ENCODE measurements around the gene PCDHGB4.
"Not testable (repeated sequence)": the region's sequence is repeated elsewhere in the genome, so short reads cannot be mapped to it uniquely, and the experiment has no call there.

Gene PCDHGB4

DNA sequence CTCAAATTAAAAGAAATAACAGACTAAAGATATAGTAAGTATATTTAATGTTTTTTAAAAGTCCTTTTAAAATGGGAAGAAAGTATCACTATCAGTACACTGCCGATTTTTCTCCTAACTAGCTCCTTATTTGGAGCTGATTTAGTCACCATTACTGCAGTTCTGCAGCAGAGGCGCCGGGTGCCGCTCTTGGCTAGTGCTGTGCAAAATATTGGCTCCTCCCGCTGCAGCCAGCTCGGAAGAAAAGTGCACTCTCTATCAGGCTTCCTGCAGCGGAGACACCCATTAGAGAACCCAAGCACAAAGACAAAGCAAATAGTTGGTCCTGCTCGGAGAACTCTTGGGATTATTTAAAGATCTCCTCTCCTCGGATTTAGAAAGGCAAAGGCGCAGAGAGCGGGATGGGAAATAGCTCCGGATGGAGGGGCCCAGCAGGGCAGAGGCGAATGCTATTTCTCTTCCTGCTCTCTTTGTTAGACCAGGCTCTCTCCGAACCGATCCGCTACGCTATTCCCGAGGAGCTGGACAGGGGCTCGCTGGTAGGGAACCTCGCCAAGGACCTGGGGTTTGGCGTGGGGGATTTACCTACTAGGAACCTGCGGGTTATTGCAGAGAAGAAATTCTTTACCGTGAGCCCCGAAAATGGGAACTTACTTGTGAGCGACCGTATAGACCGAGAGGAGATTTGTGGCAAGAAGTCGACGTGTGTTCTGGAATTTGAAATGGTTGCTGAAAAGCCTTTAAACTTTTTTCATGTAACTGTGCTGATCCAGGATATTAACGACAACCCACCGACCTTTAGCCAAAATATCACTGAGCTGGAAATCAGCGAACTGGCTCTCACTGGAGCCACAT lies 17.3 kb upstream of the PCDHGB4 start, which contains the start of gene PCDHGB3:
TSS of gene PCDHGB3 (plus strand) at position 249 of the 855 bp plus-strand sequence. CDS start at position 402, 153 bp downstream.
- peak; percentile 64 for DNase-seq (ENCODE audit: low read depth)
- peak; percentile 59 for TF ChIP-seq CTCF (conservative IDR thresholded peaks at IDR 0.05; ENCODE audit: low read depth, low read length)
- H3K4me3 ChIP-seq (ENCODE audit: low read depth, low read length): peak within 1 kb of the TSS; percentile 37

GRCh38 chr5:141371572-141372475 lies 15.7 kb upstream of the PCDHGB4 start:
- TF ChIP-seq CTCF (conservative IDR thresholded peaks at IDR 0.05; ENCODE audit: low read depth, low read length): no peak
- no peak overlapping the region for H3K4me3 ChIP-seq (ENCODE audit: low read depth, low read length)
- DNase-seq (ENCODE audit: low read depth): no peak

DNA sequence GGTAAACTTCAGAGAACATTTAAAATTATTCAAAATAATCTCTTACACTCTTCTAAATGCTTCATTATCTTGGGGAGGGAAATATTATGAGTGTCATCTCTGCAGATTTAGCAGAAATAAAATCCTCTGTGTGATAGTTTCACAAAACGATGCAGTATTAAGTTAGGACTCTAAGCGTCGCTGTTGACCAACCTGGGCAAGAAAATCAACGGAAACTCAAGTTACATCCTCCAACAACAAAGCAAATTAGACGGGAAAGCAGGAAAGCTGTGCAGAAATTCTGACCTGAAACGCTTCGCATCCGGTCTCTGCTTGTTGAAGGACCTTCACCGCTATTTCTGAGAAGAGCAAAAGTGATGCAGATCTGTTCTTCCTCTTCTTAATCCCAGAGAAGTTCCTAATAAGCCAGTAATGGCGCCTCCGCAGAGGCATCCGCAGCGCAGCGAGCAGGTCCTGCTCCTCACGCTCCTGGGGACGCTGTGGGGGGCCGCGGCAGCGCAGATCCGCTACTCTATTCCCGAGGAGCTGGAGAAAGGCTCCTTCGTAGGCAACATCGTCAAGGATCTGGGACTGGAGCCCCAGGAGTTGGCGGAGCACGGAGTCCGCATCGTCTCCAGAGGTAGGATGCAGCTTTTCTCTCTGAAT lies 13.7 kb upstream of the PCDHGB4 start, which contains the start of gene PCDHGA6:
TSS of gene PCDHGA6 (plus strand) at position 219 of the 645 bp plus-strand sequence. CDS start at position 412, 193 bp downstream.
- peak; percentile 58 for TF ChIP-seq CTCF (conservative IDR thresholded peaks at IDR 0.05; ENCODE audit: low read depth, low read length)
- peak; percentile 50 for DNase-seq (ENCODE audit: low read depth)
- peak within 1 kb of the TSS; percentile 32 for H3K4me3 ChIP-seq (ENCODE audit: low read depth, low read length)

GRCh38 chr5:141374627-141375026 lies 12.9 kb upstream of the PCDHGB4 start:
- no peak for DNase-seq (ENCODE audit: low read depth)
- no peak overlapping the region for H3K4me3 ChIP-seq (ENCODE audit: low read depth, low read length)
- TF ChIP-seq CTCF (conservative IDR thresholded peaks at IDR 0.05; ENCODE audit: low read depth, low read length): no peak

DNA sequence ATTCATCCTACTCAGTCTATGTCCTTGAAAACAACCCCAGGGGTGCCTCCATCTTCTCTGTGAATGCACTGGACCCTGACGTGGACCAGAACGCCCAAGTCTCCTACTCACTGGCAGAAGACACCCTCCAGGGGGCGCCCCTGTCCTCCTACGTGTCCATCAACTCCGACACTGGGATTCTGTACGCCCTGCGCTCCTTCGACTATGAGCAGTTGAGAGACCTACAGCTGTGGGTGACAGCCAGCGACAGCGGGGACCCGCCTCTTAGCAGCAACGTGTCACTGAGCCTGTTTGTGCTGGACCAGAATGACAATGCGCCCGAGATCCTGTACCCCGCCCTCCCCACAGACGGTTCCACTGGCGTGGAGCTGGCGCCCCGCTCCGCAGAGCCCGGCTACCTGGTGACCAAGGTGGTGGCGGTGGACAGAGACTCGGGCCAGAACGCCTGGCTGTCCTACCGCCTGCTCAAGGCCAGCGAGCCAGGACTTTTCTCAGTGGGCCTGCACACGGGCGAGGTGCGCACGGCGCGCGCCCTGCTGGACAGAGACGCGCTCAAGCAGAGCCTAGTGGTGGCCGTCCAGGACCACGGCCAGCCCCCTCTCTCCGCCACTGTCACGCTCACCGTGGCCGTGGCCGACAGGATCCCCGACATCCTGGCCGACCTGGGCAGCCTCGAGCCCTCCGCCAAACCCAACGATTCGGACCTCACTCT lies 11.9 kb upstream of the PCDHGB4 start:
- H3K4me3 ChIP-seq (ENCODE audit: low read depth, low read length); DNase-seq (ENCODE audit: low read depth): not testable (repeated sequence)

- peak; percentile 41 for TF ChIP-seq CTCF (conservative IDR thresholded peaks at IDR 0.05; ENCODE audit: low read depth, low read length)
- peak within 1 kb of the TSS; percentile 45 for H3K4me3 ChIP-seq (ENCODE audit: low read depth, low read length)
- DNase-seq (ENCODE audit: low read depth): peak; percentile 40
These were observed 4.8 kb upstream of the PCDHGB4 start, which contains the start of gene PCDHGA7 for GRCh38 chr5:141382469-141383294. PCDHGA7 (plus strand) TSS chr5:141382742; CDS start chr5:141382900, 158 bp downstream.

Data from choroid plexus epithelial cell (primary cell).